NAMALWA (cell line): ENCODE data around the gene XPR1.
A peak's percentile ranks its signal among the peaks of the same experiment; 100 is the strongest.

Experiments
- DNase-seq: peaks from one replicate; pipeline ENCODE4 v3.0.0-alpha.2; 2015; ENCODE audit warnings: low spot score

XPR1 gene

GRCh38 chr1:180932378-180932777, 300.6 kb downstream of the XPR1 start:
- no peak for DNase-seq

- no peak for DNase-seq
Measured at GRCh38 chr1:180933141-180933540, 301.3 kb downstream of the XPR1 start.

GRCh38 chr1:180934563-180934962, 302.7 kb downstream of the XPR1 start:
- DNase-seq: no peak

GRCh38 chr1:180935326-180936109, 303.7 kb downstream of the XPR1 start:
- DNase-seq: peak; percentile 69

- DNase-seq: no peak
Measured at GRCh38 chr1:180936110-180937011, 304.5 kb downstream of the XPR1 start.

GRCh38 chr1:180937012-180937372, 305.2 kb downstream of the XPR1 start:
- no peak for DNase-seq

- DNase-seq: no peak
Measured at GRCh38 chr1:180937624-180938225, 305.9 kb downstream of the XPR1 start.

GRCh38 chr1:180939073-180939710, 307.4 kb downstream of the XPR1 start:
- DNase-seq: no peak

GRCh38 chr1:180939711-180940103, 307.9 kb downstream of the XPR1 start:
- peak; percentile 26 for DNase-seq
